Measurements from ENCODE around the gene MED12L.

The MED12L gene

GRCh38 chr3:151456065-151456464, 370.6 kb downstream of the MED12L start:
- no peak overlapping the region for H3K4me3 ChIP-seq (ENCODE audit: low read depth, low read length)
- TF ChIP-seq CTCF (IDR thresholded peaks at IDR 0.05; ENCODE audit: borderline replicate concordance, insufficient read depth, low read depth, low read length), result no peak

DNA sequence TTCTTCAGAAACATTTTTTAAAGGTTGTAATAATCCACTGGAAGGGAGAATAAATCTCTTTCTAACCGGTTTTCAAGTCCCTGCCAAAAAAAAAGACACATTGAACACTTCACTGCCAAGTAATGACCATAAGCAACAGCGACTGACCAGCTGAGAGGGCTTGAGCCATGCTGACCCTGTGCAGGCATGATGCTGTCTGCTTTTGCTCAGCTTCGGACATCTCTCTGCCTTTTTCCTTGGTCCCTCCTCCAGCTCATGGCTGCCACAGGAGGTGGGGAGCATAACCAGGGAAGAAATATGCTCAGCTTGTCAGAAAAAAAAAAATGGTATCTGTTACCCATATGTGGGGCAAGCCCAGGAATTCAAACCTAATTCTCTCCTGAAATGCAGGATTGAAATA, 373.9 kb downstream of the MED12L start:
- TF ChIP-seq CTCF (IDR thresholded peaks at IDR 0.05; ENCODE audit: borderline replicate concordance, insufficient read depth, low read depth, low read length), result no peak

GRCh38 chr3:151460228-151460627, 374.8 kb downstream of the MED12L start:
- no peak overlapping the region for H3K4me3 ChIP-seq (ENCODE audit: low read depth, low read length)

More for the DNA sequence above, 373.9 kb downstream of the MED12L start:
- no peak overlapping the region for H3K4me3 ChIP-seq (ENCODE audit: low read depth, low read length)

DNA sequence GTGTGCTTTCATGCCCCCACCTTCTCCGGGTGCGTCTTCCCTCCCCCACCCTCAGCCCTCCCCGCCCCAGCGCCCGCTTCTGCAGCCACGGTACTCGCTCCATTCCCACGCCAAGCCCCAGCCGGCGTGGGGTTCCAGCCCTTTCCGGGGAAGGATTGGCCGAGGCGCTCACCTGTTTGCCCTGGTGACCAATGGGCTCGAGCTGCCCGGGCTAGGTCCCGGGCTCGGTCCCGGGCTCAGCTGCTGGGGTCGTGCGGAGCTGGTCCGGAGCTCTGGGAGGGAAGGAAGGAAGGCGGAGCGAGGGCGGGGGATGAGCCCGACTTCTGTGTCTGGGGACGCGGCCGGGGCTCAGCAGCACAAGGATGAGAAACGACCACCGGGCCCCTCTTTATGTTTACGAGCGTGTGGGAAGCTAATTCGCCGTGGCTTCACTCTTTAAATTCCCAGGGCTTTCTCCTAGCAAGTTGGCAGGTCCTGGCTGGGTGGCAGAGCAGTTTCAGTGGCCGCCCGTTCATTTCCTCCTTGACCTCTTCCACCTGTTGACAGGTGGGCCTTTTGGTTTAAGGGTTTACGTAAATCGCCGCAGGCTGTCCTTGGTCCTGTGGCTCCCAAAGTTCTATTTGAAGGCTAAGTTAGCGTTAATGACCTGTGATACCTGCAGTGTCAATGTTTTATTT, 375.4 kb downstream of the MED12L start, which contains the start of gene IGSF10:
IGSF10 (minus strand) TSS at position 288 of the 677 bp plus-strand sequence. CDS start 2,352 bp downstream, outside the sequence.
- peak within 1 kb of the TSS; percentile 11 for H3K4me3 ChIP-seq (ENCODE audit: low read depth, low read length)

More at GRCh38 chr3:151460228-151460627, 374.8 kb downstream of the MED12L start:
- TF ChIP-seq CTCF (IDR thresholded peaks at IDR 0.05; ENCODE audit: borderline replicate concordance, insufficient read depth, low read depth, low read length), result no peak

GRCh38 chr3:151462278-151462780, 376.9 kb downstream of the MED12L start:
- no peak overlapping the region for H3K4me3 ChIP-seq (ENCODE audit: low read depth, low read length)

More for the DNA sequence above, 375.4 kb downstream of the MED12L start, which contains the start of gene IGSF10:
- TF ChIP-seq CTCF (IDR thresholded peaks at IDR 0.05; ENCODE audit: borderline replicate concordance, insufficient read depth, low read depth, low read length), result no peak

DNA sequence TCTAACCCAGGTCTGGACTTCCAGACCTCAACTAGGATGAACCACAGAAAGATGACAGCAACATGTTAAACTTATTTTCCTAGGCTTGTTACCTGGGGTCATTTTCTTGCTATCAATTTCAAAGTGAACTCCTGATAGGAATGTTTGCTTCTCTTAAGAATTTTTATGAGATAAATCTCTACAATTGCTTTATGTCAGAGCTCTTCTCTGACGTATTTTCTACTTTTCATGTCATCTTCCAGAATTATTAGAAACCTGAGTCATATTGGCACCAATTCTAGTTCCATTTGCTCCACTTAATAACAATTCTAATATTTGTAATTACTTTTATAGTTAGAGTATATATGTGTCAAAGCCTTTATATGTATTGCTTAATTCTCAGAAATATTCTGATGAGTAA, 377.5 kb downstream of the MED12L start:
- TF ChIP-seq CTCF (IDR thresholded peaks at IDR 0.05; ENCODE audit: borderline replicate concordance, insufficient read depth, low read depth, low read length), result no peak
- no peak overlapping the region for H3K4me3 ChIP-seq (ENCODE audit: low read depth, low read length)

More at GRCh38 chr3:151462278-151462780, 376.9 kb downstream of the MED12L start:
- TF ChIP-seq CTCF (IDR thresholded peaks at IDR 0.05; ENCODE audit: borderline replicate concordance, insufficient read depth, low read depth, low read length), result no peak

DNA sequence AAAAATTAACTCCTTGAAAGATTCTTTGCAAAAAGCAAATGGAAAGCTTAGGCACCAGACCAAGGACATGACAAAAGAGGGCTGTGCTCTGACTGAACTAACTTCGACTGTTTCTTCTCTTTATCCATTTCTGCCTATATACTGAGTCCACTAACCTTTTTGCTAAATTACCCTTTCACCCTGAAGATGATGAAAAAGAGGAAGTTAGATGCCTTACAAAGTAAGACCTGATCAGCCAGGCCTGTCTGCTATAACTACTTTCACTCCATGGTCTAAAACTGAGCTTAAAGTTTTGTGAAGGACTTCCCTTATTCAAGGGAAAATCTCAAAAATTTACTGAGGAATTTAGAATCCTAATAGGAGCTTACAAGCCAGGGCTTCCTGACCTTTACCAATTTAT, 381.6 kb downstream of the MED12L start:
- no peak overlapping the region for H3K4me3 ChIP-seq (ENCODE audit: low read depth, low read length)

More for the DNA sequence above, 381.6 kb downstream of the MED12L start:
- TF ChIP-seq CTCF (IDR thresholded peaks at IDR 0.05; ENCODE audit: borderline replicate concordance, insufficient read depth, low read depth, low read length), result no peak
